Frontal cortex (tissue), 4 donors: ENCODE measurements around the gene ACRV1. TPM values are rescaled to one million over a fixed set of nuclear protein-coding genes. Genes with fewer than 3 reads are reported as not detected.

Experiments used
- DNase-seq, 2 donors: peaks; one replicate each; pipeline ENCODE4 v3.0.0; 2012; ENCODE audit warnings: low spot score in 2 of 2
- FAIRE-seq: peaks from 2 replicates; lab custom pipeline; 2012; peaks lifted over from hg19 to GRCh38; lab: Jason Lieb, UNC
- small RNA-seq: library from RNA; depleted of rRNA; stranded (forward); fragments of <200 nt; gene quantifications from one replicate; pipeline ENCODE3, GENCODE V24; 2014
- total RNA-seq: library from RNA; depleted of rRNA; stranded (reverse); fragments of >200 nt; gene quantifications from one replicate; pipeline ENCODE4 v1.2.3, GENCODE V29; 2014
- donor health status: control.
- donor health status: control.
- donor health status: control.

The ACRV1 gene
- total RNA-seq, 1 donor from 2014 or later = 0.82 TPM

GRCh38 chr11:125663910-125664309 lies 16.7 kb downstream of the ACRV1 start:
- FAIRE-seq (no peak), DNase-seq (no peak)

GRCh38 chr11:125662689-125663088 lies 18.0 kb downstream of the ACRV1 start:
- FAIRE-seq (no peak), DNase-seq (no peak)

GRCh38 chr11:125649465-125650166 lies 31.0 kb downstream of the ACRV1 start:
- FAIRE-seq (no peak), DNase-seq (no peak)

- FAIRE-seq = no peak
- DNase-seq = no peak
These were observed 34.8 kb downstream of the ACRV1 start for GRCh38 chr11:125645871-125646270.

- FAIRE-seq (no peak), DNase-seq (no peak)
These were observed 42.3 kb downstream of the ACRV1 start for GRCh38 chr11:125638315-125638714.

DNA sequence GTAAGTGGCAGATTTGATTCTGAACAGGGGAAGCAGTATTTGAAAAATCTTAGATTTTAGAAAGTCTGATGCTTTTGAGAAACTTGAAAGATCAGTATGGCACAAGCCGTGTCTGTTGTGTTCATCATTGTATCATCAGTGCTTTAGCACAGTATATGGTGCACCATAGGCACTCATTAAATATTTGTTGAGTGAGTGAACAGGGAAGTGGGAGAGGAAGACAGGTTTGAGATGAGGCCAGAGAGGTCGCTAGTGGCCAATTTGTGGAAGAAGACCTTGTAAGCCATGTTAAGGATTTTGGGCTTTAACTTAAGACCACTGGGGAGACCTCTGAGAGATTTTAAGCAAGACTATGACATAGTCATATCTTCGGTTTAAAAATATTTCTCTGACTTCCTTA lies 42.8 kb downstream of the ACRV1 start:
- FAIRE-seq (no peak), DNase-seq (no peak)

GRCh38 chr11:125627236-125627910 lies 53.3 kb downstream of the ACRV1 start:
- FAIRE-seq (no peak), DNase-seq (no peak)

DNA sequence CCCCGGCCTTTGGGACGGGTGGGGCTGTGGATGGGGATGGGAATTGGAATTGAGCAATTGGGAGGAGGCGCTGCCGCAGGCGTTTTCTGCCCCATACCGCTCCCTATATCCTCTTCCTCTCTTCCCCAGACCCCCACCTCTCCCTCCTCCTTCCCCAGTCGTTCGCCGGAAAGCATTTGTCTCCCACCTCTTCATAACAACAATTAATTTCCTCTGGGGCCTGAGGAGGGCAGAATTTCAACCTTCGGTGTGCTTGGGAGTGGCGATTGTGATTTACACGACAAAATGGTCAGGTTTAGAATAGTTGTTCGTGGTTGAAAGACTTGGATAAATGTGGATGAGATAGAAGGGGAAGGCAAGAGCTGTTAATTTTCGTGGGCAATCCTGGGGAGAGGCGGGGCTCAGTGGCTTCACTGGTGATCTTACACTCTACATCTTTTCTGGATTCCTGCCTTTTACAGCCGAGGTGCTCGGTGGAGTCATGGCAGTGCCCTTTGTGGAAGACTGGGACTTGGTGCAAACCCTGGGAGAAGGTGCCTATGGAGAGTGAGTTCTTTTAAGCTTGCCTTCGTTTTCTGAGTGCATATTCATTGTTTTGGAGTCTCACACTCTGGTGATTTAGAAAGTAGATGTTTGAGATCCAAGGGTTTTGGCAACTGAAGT lies 54.2 kb downstream of the ACRV1 start:
- DNase-seq (no peak), FAIRE-seq (no peak)

- DNase-seq = peak; percentile 76 to 77
- no peak for FAIRE-seq
These were observed 54.9 kb downstream of the ACRV1 start for GRCh38 chr11:125625630-125626287.

- FAIRE-seq = no peak
- no peak for DNase-seq
These were observed 55.4 kb downstream of the ACRV1 start for GRCh38 chr11:125625225-125625629.

- no peak for DNase-seq
- FAIRE-seq = no peak
These were observed 55.9 kb downstream of the ACRV1 start, which contains the start of gene CHEK1 for GRCh38 chr11:125624756-125625213. CHEK1 (plus strand) TSS chr11:125625163; CDS start chr11:125626769, 1,606 bp downstream.

DNA sequence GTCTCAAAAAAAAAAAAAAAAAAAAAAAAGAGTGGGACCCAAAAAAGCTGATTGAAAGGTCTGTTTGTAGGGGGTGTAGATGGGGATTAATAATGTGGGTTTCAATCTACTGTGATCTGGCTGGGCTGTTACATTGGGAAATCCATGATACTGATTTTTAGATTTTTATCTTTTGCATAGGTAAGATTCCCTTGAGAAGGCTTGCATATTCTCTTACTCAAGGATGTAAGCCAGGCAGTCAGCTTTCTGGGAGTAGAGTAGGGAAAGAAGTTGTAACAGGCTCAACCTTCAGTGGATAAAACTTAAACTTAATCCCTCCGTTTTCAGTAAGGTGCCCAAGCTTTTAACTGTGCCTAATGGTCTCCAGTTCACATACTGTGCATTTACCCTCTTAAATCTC lies 57.6 kb downstream of the ACRV1 start:
- no peak for FAIRE-seq
- no peak for DNase-seq

DNA sequence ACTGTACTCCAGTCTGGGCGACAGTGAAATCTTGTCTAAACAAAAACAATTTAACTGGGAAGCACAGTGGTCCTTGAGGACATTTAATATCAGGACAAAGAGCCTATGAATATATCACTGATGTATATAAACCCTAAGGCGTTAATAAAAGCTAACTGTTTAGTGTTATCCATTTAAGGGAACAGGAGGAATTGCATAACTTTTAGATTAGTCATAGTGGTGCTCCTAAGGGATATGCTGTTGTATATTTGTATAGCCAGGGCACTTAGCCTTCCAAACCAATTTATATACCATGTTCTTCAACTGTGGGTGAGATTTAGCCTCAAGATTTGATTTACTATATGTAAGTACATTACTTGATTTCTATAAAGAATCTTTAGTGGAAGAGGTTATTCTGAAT lies 58.7 kb downstream of the ACRV1 start:
- DNase-seq (no peak), FAIRE-seq (no peak)

Small RNAs within 50 kb of the gene (small RNA-seq; reads per million reads assigned to genes)
- not detected for gene RNU2-35P

Other genes starting within 250 kb of the ACRV1 start
- 287 TPM for gene FEZ1, start 184.6 kb downstream of the ACRV1 start, total RNA-seq
- gene EI24, start 111.4 kb downstream of the ACRV1 start, total RNA-seq = 115 TPM
- gene STT3A, start 88.0 kb downstream of the ACRV1 start, total RNA-seq = 77.5 TPM
- gene CHEK1, start 55.7 kb downstream of the ACRV1 start, total RNA-seq = 13.5 TPM
- not detected for gene PATE1, start 65.4 kb upstream of the ACRV1 start, total RNA-seq
- gene PATE2, start 98.0 kb upstream of the ACRV1 start, total RNA-seq = 0.82 TPM
- gene PATE3, start 107.3 kb upstream of the ACRV1 start, total RNA-seq = not detected
- gene PATE4, start 152.5 kb upstream of the ACRV1 start, total RNA-seq = not detected
- gene HYLS1, start 206.8 kb upstream of the ACRV1 start, total RNA-seq = 13.9 TPM
- gene PUS3, start 222.4 kb upstream of the ACRV1 start, total RNA-seq = 14.3 TPM
- 18.8 TPM for gene DDX25, start 223.7 kb upstream of the ACRV1 start, total RNA-seq